Measurements from ENCODE around the gene REPS1. TPM values are rescaled to one million over a fixed set of nuclear protein-coding genes. Genes with fewer than 3 reads are reported as not detected.
"Not testable (repeated sequence)": the region's sequence is repeated elsewhere in the genome, so short reads cannot be mapped to it uniquely, and the experiment has no call there.

The REPS1 gene
- total RNA-seq, 1 donor from 2014 or later = 32.2 TPM

DNA sequence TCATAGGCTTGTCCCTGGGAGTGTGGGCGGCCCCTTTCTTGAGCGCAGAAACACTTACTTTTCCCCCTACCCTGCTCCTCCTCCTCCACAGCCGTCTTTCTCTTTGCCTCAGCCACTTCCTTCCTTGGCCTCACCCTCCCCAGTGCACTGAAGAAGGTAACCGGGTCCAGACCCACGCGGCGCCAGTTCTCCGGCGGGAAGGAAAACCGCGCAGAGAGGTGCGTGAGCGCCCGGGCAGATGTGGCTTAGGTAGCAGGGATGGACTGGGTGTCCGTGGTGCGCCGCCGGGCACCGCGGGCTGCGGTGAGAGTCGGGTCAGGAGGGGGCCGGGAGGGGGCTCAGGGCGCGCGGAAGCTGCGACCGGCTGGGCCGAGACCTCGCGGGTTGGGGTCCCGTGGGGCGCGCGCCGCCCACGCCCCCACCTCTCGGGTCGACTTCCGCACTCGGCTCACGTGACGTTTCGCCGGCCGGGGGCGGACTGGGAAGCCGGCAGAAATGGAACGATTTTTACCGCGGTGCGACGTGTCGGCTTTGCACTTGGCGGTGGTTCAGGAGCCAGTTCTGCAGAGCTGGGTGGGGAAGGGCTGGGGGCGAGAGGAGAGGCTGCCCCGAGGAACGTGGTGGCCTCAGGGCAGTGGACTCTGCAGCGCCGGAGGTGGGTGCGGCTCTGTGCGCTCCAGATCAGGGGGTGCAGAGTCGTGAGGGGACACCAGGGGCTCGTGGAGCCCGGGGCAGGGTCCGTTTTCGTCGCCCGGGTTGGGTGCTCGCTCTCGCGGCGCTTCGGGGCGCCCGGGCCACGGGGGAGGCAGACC lies 40.8 kb upstream of the REPS1 start, which contains the start of gene ABRACL:
TSS of gene ABRACL (plus strand) at position 88 of the 812 bp plus-strand sequence. CDS start 5,416 bp downstream, outside the sequence.
- peak; percentile 85 for DNase-seq (ENCODE audit: extremely low spot score, unreplicated experiment)
- Mint-ChIP-seq H3K9me3 (ENCODE audit: unreplicated experiment) (no peaks in the 10 kb centered on the region), H3K4me3 (ENCODE audit: unreplicated experiment) (peak within 1 kb of the TSS; percentile 93), H3K27ac (ENCODE audit: unreplicated experiment) (peak within 1 kb of the TSS; percentile 86), H3K27me3 (ENCODE audit: unreplicated experiment) (no peaks in the 10 kb centered on the region), H3K4me1 (ENCODE audit: unreplicated experiment) (peaks cover 13% of the 10 kb centered on the region), H3K36me3 (ENCODE audit: unreplicated experiment) (peaks cover 5% of the 10 kb centered on the region)
- TF ChIP-seq, protein P1, sequence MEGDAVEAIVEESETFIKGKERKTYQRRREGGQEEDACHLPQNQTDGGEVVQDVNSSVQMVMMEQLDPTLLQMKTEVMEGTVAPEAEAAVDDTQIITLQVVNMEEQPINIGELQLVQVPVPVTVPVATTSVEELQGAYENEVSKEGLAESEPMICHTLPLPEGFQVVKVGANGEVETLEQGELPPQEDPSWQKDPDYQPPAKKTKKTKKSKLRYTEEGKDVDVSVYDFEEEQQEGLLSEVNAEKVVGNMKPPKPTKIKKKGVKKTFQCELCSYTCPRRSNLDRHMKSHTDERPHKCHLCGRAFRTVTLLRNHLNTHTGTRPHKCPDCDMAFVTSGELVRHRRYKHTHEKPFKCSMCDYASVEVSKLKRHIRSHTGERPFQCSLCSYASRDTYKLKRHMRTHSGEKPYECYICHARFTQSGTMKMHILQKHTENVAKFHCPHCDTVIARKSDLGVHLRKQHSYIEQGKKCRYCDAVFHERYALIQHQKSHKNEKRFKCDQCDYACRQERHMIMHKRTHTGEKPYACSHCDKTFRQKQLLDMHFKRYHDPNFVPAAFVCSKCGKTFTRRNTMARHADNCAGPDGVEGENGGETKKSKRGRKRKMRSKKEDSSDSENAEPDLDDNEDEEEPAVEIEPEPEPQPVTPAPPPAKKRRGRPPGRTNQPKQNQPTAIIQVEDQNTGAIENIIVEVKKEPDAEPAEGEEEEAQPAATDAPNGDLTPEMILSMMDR (IDR thresholded peaks at IDR 0.05) = no peak

DNA sequence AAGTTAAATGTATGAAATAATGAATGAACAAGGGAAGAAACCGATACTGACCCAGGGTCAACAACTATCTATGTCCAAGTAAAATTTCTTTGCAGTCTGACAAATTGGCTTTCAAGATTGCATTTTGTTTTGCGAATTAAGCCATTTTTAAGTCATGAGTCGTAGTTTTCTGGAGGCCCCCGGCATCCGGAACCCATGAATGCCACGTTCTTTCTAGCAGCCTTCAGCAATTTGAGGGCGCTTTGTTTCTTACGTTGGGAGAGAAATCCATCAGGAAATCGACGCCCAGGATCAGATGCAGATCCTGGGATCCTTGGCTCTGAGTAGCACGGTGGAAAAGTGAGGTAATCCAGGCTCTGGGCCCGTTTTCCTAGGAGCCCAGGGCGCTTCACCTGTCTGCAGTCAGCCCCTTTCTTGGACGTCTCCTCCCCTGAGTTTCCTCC lies 40.2 kb upstream of the REPS1 start:
- Mint-ChIP-seq H3K27me3 (ENCODE audit: unreplicated experiment) (no peaks in the 10 kb centered on the region), H3K27ac (ENCODE audit: unreplicated experiment) (peak overlapping the region; percentile 86), H3K9me3 (ENCODE audit: unreplicated experiment) (no peaks in the 10 kb centered on the region), H3K4me1 (ENCODE audit: unreplicated experiment) (peaks cover 13% of the 10 kb centered on the region), H3K4me3 (ENCODE audit: unreplicated experiment) (peak overlapping the region; percentile 93), H3K36me3 (ENCODE audit: unreplicated experiment) (peaks cover 3% of the 10 kb centered on the region)
- DNase-seq (ENCODE audit: extremely low spot score, unreplicated experiment) = no peak
- TF ChIP-seq, protein P1 (IDR thresholded peaks at IDR 0.05) = no peak

GRCh38 chr6:139027620-139028182 lies 39.6 kb upstream of the REPS1 start:
- peaks cover 2% of the 10 kb centered on the region for H3K36me3 Mint-ChIP-seq (ENCODE audit: unreplicated experiment)
- peaks cover 13% of the 10 kb centered on the region for H3K4me1 Mint-ChIP-seq (ENCODE audit: unreplicated experiment)
- H3K9me3 Mint-ChIP-seq (ENCODE audit: unreplicated experiment) = no peaks in the 10 kb centered on the region
- peak overlapping the region; percentile 86 for H3K27ac Mint-ChIP-seq (ENCODE audit: unreplicated experiment)
- no peak for DNase-seq (ENCODE audit: extremely low spot score, unreplicated experiment)
- H3K27me3 Mint-ChIP-seq (ENCODE audit: unreplicated experiment) = no peaks in the 10 kb centered on the region
- TF ChIP-seq, protein P1 (IDR thresholded peaks at IDR 0.05) = no peak
- H3K4me3 Mint-ChIP-seq (ENCODE audit: unreplicated experiment) = peak overlapping the region; percentile 93

GRCh38 chr6:139025416-139025815 lies 37.4 kb upstream of the REPS1 start:
- not testable (repeated sequence) for H3K36me3 Mint-ChIP-seq (ENCODE audit: unreplicated experiment); H3K27me3 Mint-ChIP-seq (ENCODE audit: unreplicated experiment); H3K27ac Mint-ChIP-seq (ENCODE audit: unreplicated experiment); DNase-seq (ENCODE audit: extremely low spot score, unreplicated experiment); H3K9me3 Mint-ChIP-seq (ENCODE audit: unreplicated experiment); H3K4me3 Mint-ChIP-seq (ENCODE audit: unreplicated experiment)
- peaks cover 13% of the 10 kb centered on the region for H3K4me1 Mint-ChIP-seq (ENCODE audit: unreplicated experiment)

- TF ChIP-seq, protein P1 (IDR thresholded peaks at IDR 0.05) = no peak
- Mint-ChIP-seq H3K27ac (ENCODE audit: unreplicated experiment) (no peak overlapping the region), H3K9me3 (ENCODE audit: unreplicated experiment) (no peaks in the 10 kb centered on the region), H3K4me1 (ENCODE audit: unreplicated experiment) (no peaks in the 10 kb centered on the region), H3K4me3 (ENCODE audit: unreplicated experiment) (no peak overlapping the region), H3K36me3 (ENCODE audit: unreplicated experiment) (peaks cover 2% of the 10 kb centered on the region), H3K27me3 (ENCODE audit: unreplicated experiment) (no peaks in the 10 kb centered on the region)
- no peak for DNase-seq (ENCODE audit: extremely low spot score, unreplicated experiment)
Measured at GRCh38 chr6:139020689-139021088, 32.6 kb upstream of the REPS1 start.

Data from osteocyte (in vitro differentiated cells).